ENCODE measurements around the gene KLF13.

Gene KLF13

DNA sequence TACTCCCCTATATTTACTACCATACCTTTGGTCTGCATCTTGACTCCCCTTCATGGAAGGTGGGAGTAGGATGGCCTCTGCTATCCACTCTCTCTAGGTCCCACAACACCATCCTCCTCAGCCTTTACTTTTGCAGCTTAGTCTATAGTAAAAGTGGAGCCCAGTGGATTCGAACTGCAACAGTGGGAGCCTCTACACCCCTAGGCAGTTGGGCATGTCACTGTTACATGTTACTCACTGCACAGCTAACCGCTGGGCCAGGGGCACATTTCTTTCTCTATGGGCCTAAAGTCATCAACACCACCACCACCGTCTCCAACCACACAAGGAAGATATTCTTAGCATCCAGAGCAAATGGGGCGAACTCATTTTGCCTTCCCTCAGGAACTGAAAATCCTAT is 62.9 kb downstream of the KLF13 start:
- DNase-seq: no peak

DNA sequence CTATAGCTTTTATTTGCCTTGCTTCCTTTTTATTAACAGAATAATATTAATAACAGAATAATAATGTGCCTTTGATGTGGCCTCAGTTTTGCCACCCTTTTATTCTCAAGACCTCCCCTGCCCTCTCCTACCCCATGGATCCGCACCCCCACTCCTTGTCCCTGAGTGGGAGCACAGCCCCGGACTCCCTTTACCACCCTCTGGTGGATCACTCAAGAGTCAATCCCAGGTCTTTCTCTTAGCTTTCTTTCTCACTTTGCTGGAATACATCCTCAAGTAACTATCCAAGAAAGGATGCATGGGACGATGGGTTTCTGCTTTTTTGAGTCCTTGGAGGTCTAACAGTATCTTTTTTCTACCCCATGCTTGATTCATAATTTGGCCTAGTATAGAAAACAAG is 63.4 kb downstream of the KLF13 start:
- DNase-seq: no peak

DNA sequence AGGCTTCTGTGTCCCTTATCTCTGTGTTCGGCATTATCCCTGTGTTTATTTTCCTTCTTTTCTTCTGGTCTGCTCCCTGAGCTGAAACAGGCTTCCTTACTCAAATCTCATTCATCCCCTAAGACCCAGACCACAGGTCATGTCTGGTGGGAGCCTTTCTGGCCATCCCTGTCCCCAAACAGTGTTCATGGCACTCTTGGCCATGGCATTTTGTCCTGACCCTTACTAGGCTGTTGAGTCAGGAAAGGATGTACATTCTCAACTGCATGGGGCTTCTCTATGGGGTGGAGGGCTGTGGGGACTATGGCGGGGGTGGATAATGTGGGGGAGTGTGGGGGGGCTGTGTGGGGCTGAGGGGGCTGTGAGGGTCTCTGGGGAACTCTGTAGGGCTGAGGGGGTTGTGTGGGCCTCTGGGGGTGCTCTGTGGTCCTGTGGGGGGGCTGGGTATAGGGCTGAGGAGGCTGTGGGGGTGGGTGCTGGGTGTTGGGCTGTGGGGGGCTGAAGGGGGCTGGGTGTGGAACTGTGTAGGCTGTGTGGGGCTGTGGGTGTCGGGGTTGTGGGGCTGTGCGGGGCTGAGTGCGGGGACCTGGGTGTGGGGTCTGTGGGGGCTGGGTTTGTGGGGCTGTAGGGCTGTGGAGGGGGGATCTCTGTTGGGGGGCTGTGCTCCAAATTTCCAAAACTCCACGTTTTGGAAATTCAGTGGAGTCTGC is 64.3 kb downstream of the KLF13 start:
- DNase-seq: no peak

DNA sequence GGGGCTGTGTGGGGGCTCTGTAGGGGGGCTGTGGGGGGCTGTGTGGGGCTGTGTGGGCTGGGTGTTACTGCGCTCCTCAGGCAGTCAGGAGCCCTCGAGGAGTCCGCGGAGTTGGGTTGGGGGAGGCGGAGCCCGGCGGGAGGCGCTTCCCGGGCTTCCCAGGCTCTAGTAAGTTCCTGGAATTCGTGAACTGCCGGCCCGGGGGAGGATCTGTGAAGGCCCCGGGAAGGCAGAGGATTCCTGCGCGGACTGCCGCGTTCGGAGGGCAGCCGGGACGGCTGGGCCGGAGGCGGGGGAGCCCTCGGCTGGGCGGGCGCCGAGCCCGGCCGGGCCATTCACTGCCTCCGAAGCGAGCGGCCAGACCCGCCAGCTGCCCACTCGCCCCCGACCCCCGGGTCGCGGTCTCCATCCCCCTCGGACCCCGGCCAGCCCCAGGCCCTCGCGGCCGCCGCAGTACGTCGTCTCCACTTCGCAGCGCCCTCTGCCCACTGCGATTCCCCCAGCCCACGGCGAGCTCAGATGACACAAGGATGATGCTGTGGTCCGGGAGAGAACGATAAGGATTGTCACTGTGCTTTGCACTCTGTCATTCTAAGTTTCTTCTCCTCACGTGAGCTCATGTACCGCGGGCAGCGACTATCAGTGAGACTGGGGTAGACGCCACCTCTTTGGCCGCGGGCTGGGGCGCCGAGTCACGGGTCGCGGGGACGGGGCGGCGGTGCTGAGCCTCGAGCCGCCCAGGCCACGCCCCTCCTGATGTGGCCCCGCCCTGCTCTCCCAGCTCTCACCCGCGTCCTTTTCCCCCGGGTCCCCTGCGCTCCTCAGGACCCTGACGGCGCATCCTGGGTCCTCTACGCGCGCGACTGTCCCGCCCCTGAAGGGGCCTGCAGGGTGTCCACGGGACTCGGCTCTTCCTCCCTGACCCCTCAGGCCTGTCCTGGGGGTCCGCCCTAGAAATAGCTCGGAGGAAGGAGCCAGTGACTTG is 65.3 kb downstream of the KLF13 start:
- peak; percentile 4 for DNase-seq

DNA sequence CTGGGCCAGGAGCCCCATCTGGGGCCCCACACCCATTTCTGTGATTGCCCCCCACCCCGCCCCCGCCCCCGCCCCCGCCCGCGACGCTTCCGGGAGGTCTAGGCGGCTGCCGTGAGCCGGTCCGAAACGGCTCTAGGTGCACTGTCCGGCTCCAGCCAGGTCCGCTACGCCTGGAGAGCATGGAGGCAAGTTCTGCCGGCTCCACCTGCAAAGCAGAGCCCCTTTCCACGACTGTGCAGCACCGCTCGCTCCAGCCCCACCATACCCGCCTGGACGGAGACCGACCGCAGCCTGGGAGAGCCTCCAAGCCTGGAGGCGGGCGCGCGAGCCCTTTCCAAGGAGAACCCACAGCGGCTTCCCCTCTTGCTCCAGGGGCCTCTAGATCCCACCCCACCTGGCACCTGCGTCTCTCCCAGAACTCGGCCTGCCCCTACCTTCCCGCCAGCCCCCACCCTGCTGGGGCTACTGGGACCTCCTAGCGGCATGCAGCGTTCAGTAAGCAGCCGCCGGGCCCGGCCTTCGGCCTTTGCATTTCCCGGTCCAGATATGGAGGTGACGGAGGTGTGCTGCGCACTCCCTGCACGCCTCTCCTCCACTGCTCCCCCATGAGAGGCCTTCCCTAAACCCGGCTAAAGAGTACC is 66.2 kb downstream of the KLF13 start:
- no peak for DNase-seq

DNA sequence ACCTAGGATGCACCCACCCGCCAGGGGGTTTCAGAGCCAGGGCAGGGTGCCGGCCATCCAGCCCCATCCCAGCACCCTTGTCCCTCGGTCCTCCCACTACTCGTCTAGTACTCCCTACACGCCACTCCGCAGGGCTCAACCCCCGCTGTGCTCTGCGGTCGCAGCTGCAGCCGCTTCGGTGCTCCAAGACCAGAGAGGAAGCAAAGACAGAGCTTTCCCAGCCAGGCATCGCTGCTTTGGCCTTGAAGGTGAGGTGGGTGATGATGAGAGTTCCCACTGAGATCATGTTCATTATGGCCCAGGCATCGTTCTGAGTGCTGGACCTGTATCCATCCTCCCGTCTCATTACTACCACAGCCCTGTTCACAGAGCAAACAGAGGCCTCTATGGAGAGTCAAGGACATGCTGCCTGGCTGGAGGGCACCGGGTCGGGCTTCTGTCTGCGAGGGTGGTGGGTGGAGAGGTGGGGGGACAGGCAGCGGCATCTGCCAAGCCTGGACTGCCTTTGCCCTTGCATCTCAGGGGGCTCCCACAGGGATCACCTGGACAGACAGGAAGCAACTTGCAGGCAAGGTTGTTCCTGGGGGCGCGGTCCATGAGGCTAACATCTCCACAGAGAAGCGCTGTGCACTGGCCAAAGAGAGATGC is 66.9 kb downstream of the KLF13 start:
- DNase-seq: peak; percentile 21

DNA sequence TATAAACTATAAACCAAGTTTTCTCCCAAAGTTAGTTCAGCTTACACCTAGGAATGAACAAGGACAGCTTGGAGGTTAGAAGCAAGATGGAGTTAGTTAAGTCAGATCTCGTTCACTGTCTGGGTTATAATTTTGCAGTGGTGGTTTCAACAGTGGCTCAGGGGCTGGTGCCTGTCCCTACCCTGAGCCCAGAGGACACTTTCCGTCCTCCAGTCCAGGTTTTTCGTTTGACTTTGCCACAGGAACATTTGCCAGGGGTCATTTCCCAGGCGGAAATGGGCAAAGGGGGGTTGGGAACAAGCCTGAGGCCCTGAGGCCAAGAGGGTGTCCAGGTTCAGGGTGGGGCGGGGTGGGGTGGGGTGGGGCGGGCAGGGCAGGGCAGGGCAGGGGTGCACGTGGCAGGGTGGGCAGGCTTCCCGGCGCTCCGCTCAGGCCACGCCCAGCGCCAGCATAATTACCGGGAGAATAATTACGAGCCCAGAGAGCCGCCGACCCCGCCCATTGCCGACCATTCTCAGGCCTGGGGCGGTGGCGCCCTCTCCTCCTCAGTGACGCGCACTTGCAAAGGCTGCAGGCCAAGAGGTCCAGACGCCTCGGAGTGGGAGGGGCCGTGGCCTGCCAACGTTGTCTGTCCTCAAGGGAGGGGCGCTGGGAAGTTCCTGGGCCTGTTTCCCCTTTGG is 70.4 kb downstream of the KLF13 start:
- peak; percentile 56 for DNase-seq

DNA sequence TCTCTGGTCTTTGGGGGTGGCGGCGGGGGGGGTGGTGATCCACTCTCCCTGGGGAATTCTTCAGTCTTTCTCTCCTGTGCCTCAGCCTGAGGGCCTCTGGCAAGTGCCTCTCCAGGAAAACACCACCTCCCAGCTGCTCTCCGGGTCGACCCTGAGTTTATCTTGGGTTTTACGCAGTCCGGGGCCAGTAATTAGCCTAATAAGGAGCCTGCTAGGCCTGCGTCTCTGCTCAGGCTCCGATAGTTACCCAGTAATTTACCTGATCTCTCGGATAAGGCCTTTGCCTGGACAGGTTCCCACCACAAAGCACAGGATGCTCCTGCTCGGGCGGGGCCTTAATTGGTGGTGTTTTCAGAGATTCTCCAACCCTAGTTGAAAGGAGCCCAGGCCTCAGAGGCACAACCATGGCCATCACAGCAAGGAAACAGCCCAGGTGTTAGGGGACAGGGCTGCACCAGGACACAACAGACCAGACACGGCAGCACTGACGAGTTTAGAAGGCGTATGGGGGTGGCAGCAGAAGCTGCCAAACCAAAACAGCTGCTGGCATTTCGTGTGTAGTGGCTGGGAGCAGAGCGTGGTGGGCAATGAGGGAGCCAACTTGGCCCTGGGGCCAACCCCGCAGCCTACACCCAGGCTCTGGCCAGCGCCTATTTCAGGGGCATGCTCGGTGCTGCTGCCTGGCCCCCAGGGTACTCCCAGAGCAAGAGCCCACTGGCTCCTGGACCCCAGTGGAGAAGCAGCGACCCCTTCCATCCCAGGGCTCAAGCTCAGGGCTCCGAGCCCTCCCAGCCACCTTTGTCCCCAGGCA is 71.4 kb downstream of the KLF13 start:
- DNase-seq: no peak

DNA sequence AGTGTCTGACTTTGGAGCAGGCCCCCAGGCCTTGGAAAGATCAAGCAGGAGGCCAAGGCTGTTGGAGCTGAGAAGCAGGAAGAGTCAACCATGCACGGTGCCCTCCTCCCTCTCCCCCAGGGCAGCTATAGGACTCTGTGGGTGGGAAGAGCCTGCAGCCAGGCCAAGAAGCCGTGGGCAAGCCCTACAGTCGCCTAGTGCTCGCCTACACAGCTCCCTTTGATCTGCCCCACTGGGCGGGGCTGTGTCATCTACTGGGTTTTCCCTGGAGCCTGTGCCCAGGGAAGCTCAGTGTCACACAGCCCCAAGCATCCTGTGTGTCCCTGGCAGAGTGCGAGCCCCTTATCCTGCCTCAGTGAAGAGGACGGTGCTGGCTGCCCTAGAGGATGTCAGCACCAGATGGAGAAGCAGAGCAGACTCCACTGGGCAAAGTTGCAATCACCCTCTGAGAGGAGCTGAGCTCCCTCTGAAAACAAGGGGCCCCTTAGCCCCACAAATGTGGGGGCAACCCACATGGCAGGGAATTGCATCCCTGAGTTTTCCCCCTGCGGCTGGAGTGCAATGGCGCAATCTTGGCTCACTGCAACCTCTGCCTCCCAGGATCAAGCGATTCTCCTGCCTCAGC is 72.2 kb downstream of the KLF13 start:
- DNase-seq: peak; percentile 14

DNA sequence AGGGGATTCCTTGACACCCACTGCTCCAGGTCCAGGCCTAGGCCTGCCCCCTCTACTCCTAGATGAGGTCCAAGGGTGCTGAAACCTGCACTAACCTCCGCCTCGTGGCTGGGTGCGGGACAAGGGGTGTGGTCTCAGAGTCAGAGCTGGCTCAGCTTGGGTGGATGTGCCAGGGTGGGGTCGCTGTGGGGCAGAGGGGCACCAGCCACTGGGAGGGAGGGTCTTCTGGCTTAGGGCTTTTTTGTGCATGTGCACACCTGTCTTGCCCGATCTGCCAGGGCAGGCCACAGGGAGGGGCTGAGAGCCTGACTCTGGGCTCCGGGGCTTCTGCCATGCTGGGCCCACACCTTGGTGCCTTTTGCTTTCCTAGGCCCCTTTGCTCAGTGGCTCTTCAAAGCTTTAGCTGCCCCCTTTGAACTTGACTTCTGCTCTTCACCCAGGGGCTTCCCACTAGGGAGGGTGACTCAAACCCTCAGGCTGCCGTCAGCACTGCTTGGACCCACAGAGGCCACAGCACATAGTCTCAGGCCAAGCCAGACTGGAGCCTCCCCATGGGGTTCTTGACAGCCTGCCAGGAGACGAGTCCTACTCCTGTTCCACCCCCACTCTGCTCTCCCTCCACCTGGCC is 73.0 kb downstream of the KLF13 start:
- DNase-seq: no peak

DNA sequence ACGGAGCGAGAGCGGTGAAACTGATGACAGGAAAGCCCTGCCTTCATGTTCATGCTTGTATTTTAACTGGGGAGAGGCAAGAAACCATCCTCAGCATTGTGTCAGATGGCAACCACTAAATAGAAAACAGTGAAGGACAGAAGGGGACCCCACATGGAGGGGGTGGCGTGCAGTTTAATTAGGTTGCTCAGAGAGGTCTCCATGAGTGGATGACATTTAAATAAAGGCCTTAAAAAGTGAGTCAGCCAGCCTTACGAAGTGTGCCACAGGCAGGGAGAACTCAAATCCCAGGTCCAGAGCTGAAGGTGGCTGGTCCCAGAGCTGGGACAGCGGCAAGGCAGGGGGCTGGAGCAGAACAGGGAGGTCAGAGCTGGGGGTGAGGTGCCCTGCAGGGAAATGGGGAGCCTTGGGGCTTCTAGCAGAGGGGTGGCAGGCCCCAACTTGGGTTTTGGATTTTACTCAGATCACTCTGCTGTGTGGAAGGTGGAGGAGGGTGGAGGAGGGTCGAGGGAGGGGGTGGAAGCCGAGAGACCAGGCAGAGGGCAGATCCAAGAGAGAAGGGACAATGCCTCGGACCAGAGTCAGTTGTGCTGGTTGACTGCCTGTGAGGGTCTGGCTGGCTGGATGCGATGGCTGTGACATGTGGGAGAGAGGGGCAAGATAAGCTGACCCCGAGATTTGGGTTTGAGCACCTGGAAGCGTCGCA is 73.7 kb downstream of the KLF13 start:
- DNase-seq: no peak

DNA sequence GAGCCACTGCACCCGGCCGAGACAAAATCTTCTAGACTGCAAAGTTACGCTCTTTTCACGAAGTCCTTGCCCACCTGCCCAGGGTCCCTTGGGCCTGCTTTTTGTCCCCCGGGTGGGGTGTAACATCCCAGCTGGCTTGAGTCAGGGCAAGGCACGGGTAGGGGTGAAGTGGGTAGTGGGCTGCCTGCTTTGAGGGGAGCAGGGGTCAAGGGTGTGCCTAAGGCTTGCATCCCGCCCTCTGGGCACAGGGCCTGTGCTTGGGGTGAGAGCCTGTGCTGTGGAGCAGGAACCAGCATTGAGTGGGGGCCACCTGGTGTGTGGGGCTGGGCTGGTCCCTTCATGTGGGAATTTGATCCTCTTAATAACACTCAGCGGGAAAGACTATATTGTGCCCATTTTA is 74.6 kb downstream of the KLF13 start:
- no peak for DNase-seq

DNA sequence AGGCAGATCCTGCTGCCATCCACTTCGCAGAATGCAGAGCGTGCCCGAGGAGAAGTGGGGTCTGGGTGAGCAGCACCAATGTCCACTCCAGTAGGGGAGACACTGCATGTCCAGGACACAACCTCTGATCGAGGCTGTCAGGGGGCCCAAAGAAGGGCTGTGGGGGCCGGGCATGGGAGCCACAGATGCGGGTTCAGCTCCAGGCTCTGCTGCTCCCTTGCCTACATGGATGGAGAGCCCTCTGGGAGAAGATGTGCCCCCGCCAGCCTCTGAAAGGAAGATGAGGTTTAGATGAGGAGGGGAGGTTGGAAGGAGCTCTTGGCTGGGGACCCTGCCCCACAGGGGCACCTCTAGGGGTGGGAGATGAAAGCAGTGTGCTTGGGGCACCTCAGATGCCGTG is 75.4 kb downstream of the KLF13 start:
- DNase-seq: no peak

DNA sequence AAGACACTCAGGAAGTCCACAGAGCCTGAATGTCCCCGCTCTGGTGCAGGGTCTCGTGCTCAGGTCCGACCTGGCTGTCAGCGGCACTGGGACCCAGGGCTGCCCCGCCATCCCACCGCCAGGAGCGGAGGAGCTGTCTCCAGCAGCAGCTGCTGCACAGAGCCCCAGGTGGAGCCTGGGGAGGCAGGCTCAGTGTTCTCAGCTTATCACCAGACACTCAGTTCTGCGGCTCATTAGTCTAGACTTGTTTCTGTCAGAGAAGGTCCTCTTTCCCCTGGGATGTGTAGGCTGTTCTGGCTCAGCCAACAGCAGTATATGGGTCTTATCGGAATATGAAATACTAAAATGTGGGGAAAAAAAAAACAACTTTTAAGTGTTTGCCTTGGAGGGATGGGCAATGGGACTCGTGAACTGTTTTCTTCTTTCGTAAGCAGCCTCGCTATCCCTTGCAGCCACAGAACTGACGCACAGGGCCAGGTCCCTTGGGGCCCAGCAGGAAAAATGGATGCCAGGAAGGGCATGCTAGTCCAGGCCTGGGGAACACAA is 75.9 kb downstream of the KLF13 start:
- DNase-seq: no peak

DNA sequence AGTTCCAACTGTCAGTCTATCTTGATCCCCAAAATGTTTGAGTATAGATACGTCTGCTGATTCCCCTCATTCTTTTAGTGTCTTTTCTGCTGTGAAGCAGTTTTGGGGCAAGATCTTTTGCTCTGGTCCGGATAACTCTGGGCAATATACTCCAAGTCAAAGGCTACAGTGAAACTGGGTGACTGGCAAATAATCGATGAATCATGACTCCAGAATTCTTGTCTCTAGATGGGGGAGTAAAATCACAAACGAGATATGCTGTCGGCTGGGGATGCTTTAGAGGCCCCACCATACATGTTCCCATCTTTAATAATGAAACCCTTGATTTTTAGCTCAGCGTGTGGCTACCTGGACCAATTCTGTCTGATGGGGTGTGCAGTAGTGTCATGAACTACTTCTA is 76.5 kb downstream of the KLF13 start:
- no peak for DNase-seq

DNA sequence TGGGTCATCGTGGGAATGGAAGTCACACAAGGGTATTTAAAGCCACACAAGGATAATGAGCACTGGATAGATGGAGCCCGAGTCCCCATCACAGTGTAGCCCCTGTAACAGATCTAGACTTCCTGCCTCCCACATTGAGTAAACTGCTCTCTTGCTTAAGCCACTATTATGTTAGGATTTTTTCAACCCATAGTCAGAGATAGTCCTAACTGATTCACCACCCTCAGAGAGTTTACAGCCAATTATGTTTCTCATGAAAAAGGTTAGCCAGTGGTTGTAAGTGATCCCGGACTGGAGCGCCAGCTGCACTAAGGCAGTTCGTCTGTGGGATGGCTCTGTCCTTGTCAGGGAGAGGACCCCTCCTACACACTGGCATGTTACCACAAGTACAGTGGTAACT is 77.0 kb downstream of the KLF13 start:
- no peak for DNase-seq

DNA sequence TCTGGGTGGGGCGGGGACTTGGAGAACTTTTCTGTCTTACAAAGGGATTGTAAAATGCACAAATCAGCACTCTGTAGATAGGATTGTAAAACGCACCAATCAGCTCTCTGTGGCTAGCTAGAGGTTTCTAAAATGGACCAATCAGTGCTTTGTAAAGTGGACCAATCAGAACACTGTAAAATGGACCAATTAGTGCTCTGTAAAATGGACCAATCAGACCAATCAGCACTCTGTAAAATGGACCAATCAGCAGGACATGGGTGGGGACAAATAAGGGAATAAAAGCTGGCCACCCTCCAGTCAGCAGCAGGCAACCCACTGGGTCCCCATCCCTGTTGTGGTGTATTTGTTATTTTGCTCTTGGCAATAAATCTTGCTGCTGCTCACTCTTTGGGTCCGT is 77.7 kb downstream of the KLF13 start:
- no peak for DNase-seq

DNA sequence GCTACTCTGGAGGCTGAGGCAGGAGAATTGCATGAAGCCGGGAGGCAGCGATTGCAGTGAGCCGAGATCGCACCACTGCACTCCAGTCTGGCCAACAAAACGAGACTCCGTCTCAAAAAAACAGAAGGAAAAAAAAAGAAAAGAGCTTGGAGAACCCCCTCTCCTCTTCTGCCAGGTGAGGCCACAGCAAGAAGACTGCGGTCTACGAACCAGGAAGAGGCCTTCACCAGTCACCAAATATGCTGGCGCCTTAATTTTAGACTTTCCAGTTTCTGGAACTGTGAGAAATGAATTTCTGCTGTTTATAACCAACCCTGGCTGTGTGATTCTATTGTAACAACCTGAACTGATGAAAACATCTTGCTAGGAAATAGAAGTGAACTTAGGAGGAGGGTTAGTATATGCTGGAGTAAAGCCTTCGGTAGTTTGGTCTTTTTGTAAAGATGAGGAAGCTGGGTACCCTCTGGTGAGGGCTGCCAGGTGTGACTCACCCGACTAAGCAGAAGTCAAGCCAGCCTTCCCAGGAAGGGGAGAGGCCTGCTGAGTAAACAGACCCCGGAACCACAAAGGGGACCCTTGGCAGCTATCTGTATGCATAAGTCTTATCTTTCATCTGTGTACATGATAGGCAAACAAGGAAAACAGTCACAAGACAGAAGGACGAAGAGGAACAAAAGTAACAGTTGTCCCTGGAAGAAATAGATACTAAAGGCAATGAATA is 78.7 kb downstream of the KLF13 start:
- no peak for DNase-seq

DNA sequence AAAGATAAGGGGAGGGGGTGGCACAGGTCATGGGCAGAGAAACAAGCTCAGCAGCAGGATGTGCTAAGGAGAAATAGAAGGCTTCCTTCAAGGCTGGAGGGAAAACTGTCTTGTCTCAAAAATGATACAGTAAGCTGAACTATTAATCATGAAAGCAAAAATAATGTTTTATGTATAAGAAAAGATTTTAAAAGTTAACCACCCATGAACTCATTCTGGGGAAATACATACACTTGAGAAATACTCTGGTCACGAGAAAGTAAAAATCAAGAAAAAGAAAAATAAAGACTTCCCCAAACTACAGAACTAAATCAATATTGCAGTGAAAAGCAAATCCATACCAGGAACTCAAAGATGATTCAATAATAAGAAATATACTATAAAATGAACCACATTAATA is 80.7 kb downstream of the KLF13 start:
- DNase-seq: no peak

Measured in NCI-H510A treated with DMSO at 0.1 percent for 48 hours (cell line).